Measurements from ENCODE around the gene NECAB2.

DNA sequence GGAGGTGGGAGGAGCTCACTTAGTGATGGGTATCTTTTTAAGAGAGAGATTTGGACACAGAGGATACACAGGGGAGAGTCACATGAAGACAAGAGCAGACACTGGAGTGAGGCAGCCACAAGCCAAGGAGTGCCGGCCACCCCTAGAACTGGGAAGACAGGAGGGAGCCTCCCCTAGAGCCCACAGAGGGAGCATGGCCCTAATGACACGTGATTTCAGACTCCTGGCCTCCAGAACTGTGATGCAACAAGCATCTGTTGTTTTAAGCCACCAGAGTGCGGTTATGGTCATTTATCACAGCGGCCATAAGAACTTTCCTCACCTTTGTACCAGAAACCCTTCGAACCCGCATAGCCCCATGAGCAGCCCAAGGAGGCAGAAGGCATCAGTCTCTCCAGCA, 41.2 kb downstream of the NECAB2 start:
- TF ChIP-seq, protein P1, sequence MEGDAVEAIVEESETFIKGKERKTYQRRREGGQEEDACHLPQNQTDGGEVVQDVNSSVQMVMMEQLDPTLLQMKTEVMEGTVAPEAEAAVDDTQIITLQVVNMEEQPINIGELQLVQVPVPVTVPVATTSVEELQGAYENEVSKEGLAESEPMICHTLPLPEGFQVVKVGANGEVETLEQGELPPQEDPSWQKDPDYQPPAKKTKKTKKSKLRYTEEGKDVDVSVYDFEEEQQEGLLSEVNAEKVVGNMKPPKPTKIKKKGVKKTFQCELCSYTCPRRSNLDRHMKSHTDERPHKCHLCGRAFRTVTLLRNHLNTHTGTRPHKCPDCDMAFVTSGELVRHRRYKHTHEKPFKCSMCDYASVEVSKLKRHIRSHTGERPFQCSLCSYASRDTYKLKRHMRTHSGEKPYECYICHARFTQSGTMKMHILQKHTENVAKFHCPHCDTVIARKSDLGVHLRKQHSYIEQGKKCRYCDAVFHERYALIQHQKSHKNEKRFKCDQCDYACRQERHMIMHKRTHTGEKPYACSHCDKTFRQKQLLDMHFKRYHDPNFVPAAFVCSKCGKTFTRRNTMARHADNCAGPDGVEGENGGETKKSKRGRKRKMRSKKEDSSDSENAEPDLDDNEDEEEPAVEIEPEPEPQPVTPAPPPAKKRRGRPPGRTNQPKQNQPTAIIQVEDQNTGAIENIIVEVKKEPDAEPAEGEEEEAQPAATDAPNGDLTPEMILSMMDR (IDR thresholded peaks at IDR 0.05): no peak
- TF ChIP-seq EZH2 (IDR thresholded peaks at IDR 0.05): no peak

All from neural progenitor cell (in vitro differentiated cells).